Endothelial cell of umbilical vein (primary cell): ENCODE measurements around the gene RPS18. TPM values are rescaled to one million over a fixed set of nuclear protein-coding genes. Genes with fewer than 3 reads are reported as not detected.

ENCODE experiments used
- BruUV-seq: library from RNA; stranded (reverse); fragments of 400-500 nt; replicated peaks from 2 replicates; lab custom pipeline; 2021; lab: Mats Ljungman, UMichigan
- CTCF ChIA-PET: fragments of 300-600, 350-600 bp; sonication (Branson Sonifier 250); formaldehyde crosslinking; loops from one replicate; lab custom pipeline; 2021; ENCODE audit warnings: antibody characterized with exemption, inconsistent platforms; lab: Charles Lee
- POLR2A ChIA-PET: fragments of 300-600, 350-600 bp; sonication (Branson Sonifier 250); formaldehyde crosslinking; loops from one replicate; lab custom pipeline; 2021; ENCODE audit warnings: antibody characterized with exemption, inconsistent platforms; lab: Charles Lee
- DNase-seq: peaks from one replicate; pipeline ENCODE4 v3.0.0-alpha.2; 2011; ENCODE audit warnings: low read depth, low spot score
- FAIRE-seq: peaks from 2 replicates; lab custom pipeline; 2011; peaks lifted over from hg19 to GRCh38; lab: Jason Lieb, UNC
- H2AFZ ChIP-seq: 2 replicates; pipeline ENCODE4 v1.6.0; 2012; ENCODE audit warnings: low read depth, low read length, control low read depth, inconsistent platforms
- H3K27ac ChIP-seq: 2 replicates; pipeline ENCODE4 v1.5.1; 2011; ENCODE audit warnings: low read depth, mild to moderate bottlenecking, control low read depth, low read length, moderate library complexity; ENCODE audit not compliant: insufficient read depth
- H3K27me3 ChIP-seq, 2 experiments: 2 replicates each; pipeline versions ENCODE4 v1.6.0 to v1.6.1; 2011; ENCODE audit warnings: low read length in 2 of 2, mixed read lengths in 1 of 2; ENCODE audit not compliant: control insufficient read depth in 2 of 2, insufficient read depth in 2 of 2
- H3K36me3 ChIP-seq, 2 experiments: 2 replicates in 1 of 2; 3 replicates in 1 of 2; pipeline ENCODE4 v1.5.1; 2011; ENCODE audit warnings: low read length in 2 of 2, mild to moderate bottlenecking in 1 of 2, moderate library complexity in 1 of 2; ENCODE audit not compliant: control insufficient read depth in 2 of 2, insufficient read depth in 2 of 2; ENCODE audit errors: extremely low read depth in 1 of 2
- H3K4me1 ChIP-seq: 3 replicates; pipeline ENCODE4 v1.5.1; 2011; ENCODE audit warnings: mild to moderate bottlenecking, low read length; ENCODE audit not compliant: control insufficient read depth, insufficient read depth; ENCODE audit errors: extremely low read depth
- H3K4me2 ChIP-seq: 2 replicates; pipeline ENCODE4 v1.6.1; 2011; ENCODE audit warnings: low read length, control low read depth, mixed read lengths; ENCODE audit not compliant: insufficient read depth
- H3K4me3 ChIP-seq, 3 experiments: fragments of 200-600 bp in 1 of 3; sonication (generic), shearing (Covaris generic) in 1 of 3; replicated peaks in 1 of 3; 2 replicates each; pipeline ENCODE4 v1.5.1; 2011 to 2016; ENCODE audit warnings: control low read depth in 3 of 3, low read length in 3 of 3, mild to moderate bottlenecking in 2 of 3, inconsistent platforms in 1 of 3, low read depth in 1 of 3, moderate library complexity in 1 of 3; ENCODE audit not compliant: insufficient read depth in 1 of 3
- H3K79me2 ChIP-seq: 2 replicates; pipeline ENCODE4 v1.6.0; 2012; ENCODE audit warnings: low read length, inconsistent platforms; ENCODE audit not compliant: control insufficient read depth, insufficient read depth
- H3K9ac ChIP-seq: replicated peaks from 2 replicates; pipeline ENCODE3; 2011; ENCODE audit warnings: low read length, control low read depth; ENCODE audit not compliant: insufficient read depth; ENCODE audit errors: extremely low read depth
- H3K9me1 ChIP-seq: replicated peaks from 3 replicates; pipeline ENCODE4 v1.6.0; 2011; ENCODE audit warnings: mild to moderate bottlenecking, low read length; ENCODE audit not compliant: control insufficient read depth, insufficient read depth; ENCODE audit errors: extremely low read depth
- H3K9me3 ChIP-seq: replicated peaks from 2 replicates; pipeline ENCODE4 v1.5.1; 2012; ENCODE audit warnings: low read length, inconsistent platforms; ENCODE audit not compliant: control insufficient read depth, insufficient read depth
- H4K20me1 ChIP-seq: replicated peaks from 2 replicates; pipeline ENCODE3; 2011; ENCODE audit warnings: mild to moderate bottlenecking, low read length; ENCODE audit not compliant: control insufficient read depth, insufficient read depth; ENCODE audit errors: extremely low read depth
- EZH2 ChIP-seq: IDR thresholded peaks from 2 replicates; pipeline ENCODE4 v1.6.1; 2012; ENCODE audit warnings: borderline replicate concordance, low read depth, mild to moderate bottlenecking, moderate library complexity, low read length, inconsistent platforms; ENCODE audit not compliant: severe bottlenecking
- FOS ChIP-seq: IDR thresholded peaks from 2 replicates; pipeline ENCODE4 v1.6.1; 2011; ENCODE audit warnings: mild to moderate bottlenecking, low read length, moderate library complexity, borderline replicate concordance; ENCODE audit not compliant: insufficient read depth
- GATA2 ChIP-seq: IDR thresholded peaks from 2 replicates; pipeline ENCODE4 v1.7.0; 2011; ENCODE audit warnings: low read depth, mild to moderate bottlenecking, moderate library complexity, mixed read lengths, low read length; ENCODE audit not compliant: insufficient read length, insufficient read depth
- JUN ChIP-seq: IDR thresholded peaks from 2 replicates; pipeline ENCODE4 v1.6.1; 2011; ENCODE audit warnings: borderline replicate concordance, low read depth; ENCODE audit not compliant: insufficient read length, insufficient read depth
- MYC ChIP-seq: IDR thresholded peaks from one replicate; pipeline ENCODE4 v1.6.1; 2011; ENCODE audit warnings: mild to moderate bottlenecking, low read depth, low read length
- POLR2A ChIP-seq: IDR thresholded peaks from 2 replicates; pipeline ENCODE4 v1.6.1; 2012; ENCODE audit warnings: low read depth, mild to moderate bottlenecking, control low read depth, low read length
- POLR2AphosphoS5 ChIP-seq: IDR thresholded peaks from 2 replicates; pipeline ENCODE4 v1.6.1; 2012; ENCODE audit warnings: low read depth, mild to moderate bottlenecking, control low read depth, low read length, moderate library complexity; ENCODE audit not compliant: insufficient read depth
- dilution Hi-C: fragments of 300-500 bp; cut with MboI; formaldehyde crosslinking; loops from one replicate; pipeline ENCODE4 v1.15.0; 2019; ENCODE audit warnings: low sequenced_read_pairs; ENCODE audit not compliant: extremely low pct_ligation_motif_present
- intact Hi-C: fragments of 100-400 bp; cut with micrococcal nuclease; formaldehyde crosslinking; loops from one replicate; pipeline ENCODE4 v1.10.0; 2022
- polyA plus RNA-seq, 4 experiments: library from polyadenylated mRNA; depleted of rRNA in 3 of 4; stranded (reverse) in 3 of 4; unstranded in 1 of 4; fragments of >200 nt; gene quantifications; 2 replicates each; pipeline versions ENCODE4 v1.2.1 to v1.2.3, GENCODE V29; 2011 to 2012; ENCODE audit warnings: missing spikeins in 1 of 4
- total RNA-seq: library from RNA; stranded (reverse); gene quantifications from 2 replicates; pipeline ENCODE4 v1.2.3, GENCODE V29; 2021
- TF ChIP-seq, protein P1 (sequence below): IDR thresholded peaks from 2 replicates; pipeline ENCODE4 v1.6.1; 2011; ENCODE audit not compliant: insufficient read depth, insufficient read length
- TF ChIP-seq, protein P2 (sequence below), 2 donors: IDR thresholded peaks; 1 replicate in 1 of 2; 2 replicates in 1 of 2; pipeline ENCODE4 v1.5.1; 2011; ENCODE audit warnings: low read length in 2 of 2, mild to moderate bottlenecking in 2 of 2, moderate library complexity in 2 of 2, control low read depth in 1 of 2, inconsistent platforms in 1 of 2, low read depth in 1 of 2; ENCODE audit not compliant: insufficient read depth in 1 of 2; ENCODE audit errors: extremely low read depth in 1 of 2

The RPS18 gene
- total and polyA plus RNA-seq, 2 donors (not counting 3 experiments of a cell fraction or from before 2014, with no cell fraction given): 2,336 to 5,541 TPM

DNA sequence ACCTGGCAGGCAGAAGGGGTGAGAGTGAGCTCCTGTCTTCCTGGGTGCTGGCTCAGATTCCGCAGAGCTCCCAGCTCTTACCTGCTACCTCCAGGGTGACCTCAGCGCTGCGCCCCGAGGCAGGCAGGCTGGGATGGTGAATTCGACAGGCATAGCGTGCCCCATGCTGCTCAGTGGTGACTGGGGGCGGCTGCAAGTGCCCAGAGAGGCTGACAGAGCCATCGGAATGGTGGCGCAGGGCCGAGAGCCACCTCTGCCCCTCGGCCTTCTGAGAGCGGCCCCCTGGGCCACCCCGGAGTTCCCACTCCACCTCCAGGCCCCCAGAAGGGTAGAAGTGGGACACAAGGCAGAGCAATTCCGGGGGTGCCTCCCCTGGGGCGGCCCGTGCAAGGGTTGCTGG, 32.3 kb downstream of the RPS18 start:
- DNase-seq: no peak
- no TSS peak for BruUV-seq
- POLR2A ChIA-PET: no interaction called here

More for the DNA sequence above, 32.3 kb downstream of the RPS18 start:
- Histone ChIP-seq H3K4me1 (peaks cover 4% of the 10 kb centered on the region), H3K9me1 (no peaks in the 10 kb centered on the region), H2AFZ (no peak overlapping the region), H3K4me2 (no peak overlapping the region), H3K27me3 (no peaks in the 10 kb centered on the region), H3K4me3 (no peak overlapping the region), H3K9ac (no peak overlapping the region), H3K79me2 (peaks cover 7% of the 10 kb centered on the region), H3K36me3 (peaks cover 8 to 19% of the 10 kb centered on the region in 2 experiments), H4K20me1 (no peaks in the 10 kb centered on the region), H3K9me3 (no peaks in the 10 kb centered on the region), H3K27ac (no peak overlapping the region)
- intact Hi-C loops: no loop called here
- no peak for FAIRE-seq
- dilution Hi-C loops: no loop called here
- TF ChIP-seq EZH2 (no peak), JUN (no peak), GATA2 (no peak), POLR2AphosphoS5 (no peak), FOS (no peak), POLR2A (no peak), MYC (no peak)
- TF ChIP-seq, protein P1, sequence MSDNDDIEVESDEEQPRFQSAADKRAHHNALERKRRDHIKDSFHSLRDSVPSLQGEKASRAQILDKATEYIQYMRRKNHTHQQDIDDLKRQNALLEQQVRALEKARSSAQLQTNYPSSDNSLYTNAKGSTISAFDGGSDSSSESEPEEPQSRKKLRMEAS: no peak
- TF ChIP-seq, protein P2, sequence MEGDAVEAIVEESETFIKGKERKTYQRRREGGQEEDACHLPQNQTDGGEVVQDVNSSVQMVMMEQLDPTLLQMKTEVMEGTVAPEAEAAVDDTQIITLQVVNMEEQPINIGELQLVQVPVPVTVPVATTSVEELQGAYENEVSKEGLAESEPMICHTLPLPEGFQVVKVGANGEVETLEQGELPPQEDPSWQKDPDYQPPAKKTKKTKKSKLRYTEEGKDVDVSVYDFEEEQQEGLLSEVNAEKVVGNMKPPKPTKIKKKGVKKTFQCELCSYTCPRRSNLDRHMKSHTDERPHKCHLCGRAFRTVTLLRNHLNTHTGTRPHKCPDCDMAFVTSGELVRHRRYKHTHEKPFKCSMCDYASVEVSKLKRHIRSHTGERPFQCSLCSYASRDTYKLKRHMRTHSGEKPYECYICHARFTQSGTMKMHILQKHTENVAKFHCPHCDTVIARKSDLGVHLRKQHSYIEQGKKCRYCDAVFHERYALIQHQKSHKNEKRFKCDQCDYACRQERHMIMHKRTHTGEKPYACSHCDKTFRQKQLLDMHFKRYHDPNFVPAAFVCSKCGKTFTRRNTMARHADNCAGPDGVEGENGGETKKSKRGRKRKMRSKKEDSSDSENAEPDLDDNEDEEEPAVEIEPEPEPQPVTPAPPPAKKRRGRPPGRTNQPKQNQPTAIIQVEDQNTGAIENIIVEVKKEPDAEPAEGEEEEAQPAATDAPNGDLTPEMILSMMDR (IDR thresholded peaks at IDR 0.05; ENCODE audit: extremely low read depth in 1 of 2, insufficient read depth in 1 of 2, low read depth in 1 of 2, low read length in 2 of 2): no peak
- CTCF ChIA-PET: no interaction called here
